ENCODE data around the gene CCDC7.

GRCh38 chr10:32516567-32517495, 70.9 kb downstream of the CCDC7 start:
- TF ChIP-seq, protein P1, sequence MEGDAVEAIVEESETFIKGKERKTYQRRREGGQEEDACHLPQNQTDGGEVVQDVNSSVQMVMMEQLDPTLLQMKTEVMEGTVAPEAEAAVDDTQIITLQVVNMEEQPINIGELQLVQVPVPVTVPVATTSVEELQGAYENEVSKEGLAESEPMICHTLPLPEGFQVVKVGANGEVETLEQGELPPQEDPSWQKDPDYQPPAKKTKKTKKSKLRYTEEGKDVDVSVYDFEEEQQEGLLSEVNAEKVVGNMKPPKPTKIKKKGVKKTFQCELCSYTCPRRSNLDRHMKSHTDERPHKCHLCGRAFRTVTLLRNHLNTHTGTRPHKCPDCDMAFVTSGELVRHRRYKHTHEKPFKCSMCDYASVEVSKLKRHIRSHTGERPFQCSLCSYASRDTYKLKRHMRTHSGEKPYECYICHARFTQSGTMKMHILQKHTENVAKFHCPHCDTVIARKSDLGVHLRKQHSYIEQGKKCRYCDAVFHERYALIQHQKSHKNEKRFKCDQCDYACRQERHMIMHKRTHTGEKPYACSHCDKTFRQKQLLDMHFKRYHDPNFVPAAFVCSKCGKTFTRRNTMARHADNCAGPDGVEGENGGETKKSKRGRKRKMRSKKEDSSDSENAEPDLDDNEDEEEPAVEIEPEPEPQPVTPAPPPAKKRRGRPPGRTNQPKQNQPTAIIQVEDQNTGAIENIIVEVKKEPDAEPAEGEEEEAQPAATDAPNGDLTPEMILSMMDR (conservative IDR thresholded peaks at IDR 0.05; ENCODE audit: low read length): no peak
- TF ChIP-seq EZH2phosphoT487 (IDR thresholded peaks at IDR 0.05; ENCODE audit: borderline replicate concordance, low read depth, low read length): no peak
